ENCODE measurements around the gene FBXO42. TPM values are rescaled to one million over a fixed set of nuclear protein-coding genes. Genes with fewer than 3 reads are reported as not detected.
"Not testable (repeated sequence)": the region's sequence is repeated elsewhere in the genome, so short reads cannot be mapped to it uniquely, and the experiment has no call there.

Gene FBXO42
- polyA plus RNA-seq, 3 donors from 2014 or later = 12.2 to 26.2 (median 24.7) TPM

DNA sequence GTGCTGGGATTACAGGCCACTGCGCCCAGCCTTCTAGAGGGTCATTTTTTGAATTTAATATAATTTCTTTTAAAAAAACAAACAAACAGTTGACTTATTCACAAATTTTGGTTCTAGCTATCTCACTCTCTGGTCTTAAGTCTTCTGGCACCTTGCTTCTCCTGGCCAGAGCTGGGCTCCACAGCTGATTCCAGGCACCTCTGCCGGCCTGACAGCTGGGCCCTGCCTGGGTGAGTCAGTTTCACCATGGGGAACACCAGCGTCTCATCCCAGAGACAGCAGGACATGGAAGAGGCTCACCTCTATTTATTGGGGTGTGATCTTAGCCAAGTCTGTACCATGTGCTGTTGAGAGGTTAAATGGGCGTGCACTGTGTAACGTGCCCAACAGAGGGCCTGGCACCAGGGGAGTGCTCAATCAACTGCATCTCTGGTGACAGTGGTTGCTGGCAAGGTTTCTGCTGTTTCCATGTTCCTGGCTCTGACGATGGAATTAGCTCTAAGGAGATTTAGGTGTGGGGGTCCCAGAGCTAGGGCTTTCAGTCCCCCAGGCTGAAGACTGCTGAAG is 116.3 kb downstream of the FBXO42 start:
- Mint-ChIP-seq H3K4me3 (peak overlapping the region; percentile 88 to 93 (median 92)), H3K4me1 (peaks cover 21 to 29% of the 10 kb centered on the region in 2 donors), H3K27me3 (ENCODE audit: low read depth in 3 of 3) (peaks cover 10 to 17% (median 15%) of the 10 kb centered on the region in 3 donors), H3K9me3 (no peaks in the 10 kb centered on the region), H3K36me3 (no peaks in the 10 kb centered on the region), H3K27ac (peak overlapping the region; percentile 88 to 98 (median 96))
- DNase-seq = peak; percentile 19 to 31 (median 28)

DNA sequence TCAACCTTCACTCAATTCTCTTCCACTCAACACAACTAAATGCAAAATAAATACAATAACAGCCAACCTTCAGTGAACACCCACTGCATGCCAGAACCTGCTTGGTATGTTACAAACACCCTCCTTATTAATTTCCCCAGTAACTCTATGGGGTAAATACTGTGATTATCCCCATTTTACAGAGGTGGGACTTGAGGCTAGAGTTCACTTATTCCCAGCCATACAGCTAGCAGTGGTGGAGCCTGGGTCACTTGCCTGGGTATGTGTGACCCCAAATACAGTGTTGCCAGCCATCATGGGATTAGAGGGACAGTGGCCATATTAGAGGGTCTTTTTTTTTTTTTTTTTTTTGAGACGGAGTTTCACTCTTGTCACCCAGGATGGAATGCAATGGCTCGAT is 116.9 kb downstream of the FBXO42 start:
- Mint-ChIP-seq H3K9me3 (no peaks in the 10 kb centered on the region), H3K27me3 (ENCODE audit: low read depth in 3 of 3) (peaks cover 10 to 17% (median 15%) of the 10 kb centered on the region in 3 donors), H3K4me3 (peak overlapping the region in 4 of 5 donors; percentile 4 to 47 (median 24)), H3K4me1 (peaks cover 21 to 29% of the 10 kb centered on the region in 2 donors), H3K27ac (peak overlapping the region; percentile 19 to 76 (median 30)), H3K36me3 (no peaks in the 10 kb centered on the region)
- no peak for DNase-seq

DNA sequence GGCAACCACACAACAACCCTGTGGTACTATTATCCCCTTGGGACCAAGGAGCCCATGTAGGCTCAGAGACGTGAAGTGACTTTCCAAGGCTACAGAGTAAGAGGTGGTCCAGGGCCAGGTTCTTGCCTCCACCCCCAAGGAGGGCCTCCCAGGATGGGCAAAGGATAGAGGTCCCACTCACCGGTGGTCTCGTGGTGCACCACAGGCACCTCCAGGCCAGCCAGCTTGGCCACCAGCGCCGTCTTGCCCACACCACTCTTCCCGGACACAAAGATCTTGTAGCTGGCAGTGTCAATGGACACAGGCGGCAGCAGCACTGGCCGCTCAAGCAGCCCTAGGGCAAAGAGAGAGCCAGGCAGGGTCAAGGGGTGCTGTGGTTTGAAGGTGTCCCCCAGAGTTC is 118.8 kb downstream of the FBXO42 start:
- H3K4me3 Mint-ChIP-seq = no peak overlapping the region

DNA sequence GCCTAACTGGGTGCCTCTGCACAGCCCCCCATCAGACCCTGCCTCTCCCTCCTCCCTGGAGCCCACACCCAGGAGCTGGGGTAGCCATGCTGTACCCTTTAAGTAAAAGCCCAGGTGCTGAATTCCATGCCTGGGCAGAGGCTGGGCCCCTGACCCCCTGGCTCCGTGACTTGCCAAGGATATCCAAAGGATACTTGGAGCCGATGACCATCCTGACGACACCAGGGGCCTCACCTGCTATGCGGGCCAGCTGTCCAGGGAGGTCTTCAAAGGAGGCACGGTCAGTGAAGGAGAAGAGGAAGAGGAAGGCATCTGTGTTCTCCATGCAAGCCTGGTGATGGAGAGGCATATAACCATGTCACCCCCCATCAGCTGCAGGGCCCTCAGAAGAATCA is 120.0 kb downstream of the FBXO42 start:
- no peak for DNase-seq
- no peaks in the 10 kb centered on the region for H3K36me3 Mint-ChIP-seq
- H3K27me3 Mint-ChIP-seq (ENCODE audit: low read depth in 3 of 3) = peaks cover 9 to 21% (median 16%) of the 10 kb centered on the region in 3 donors
- no peak overlapping the region for H3K4me3 Mint-ChIP-seq
- no peak overlapping the region for H3K27ac Mint-ChIP-seq
- no peaks in the 10 kb centered on the region for H3K9me3 Mint-ChIP-seq
- peaks cover 22 to 34% of the 10 kb centered on the region in 2 donors for H3K4me1 Mint-ChIP-seq

More for the DNA sequence above, 118.8 kb downstream of the FBXO42 start:
- H3K36me3 Mint-ChIP-seq = no peaks in the 10 kb centered on the region
- no peak overlapping the region for H3K27ac Mint-ChIP-seq
- peaks cover 9 to 19% (median 14%) of the 10 kb centered on the region in 3 donors for H3K27me3 Mint-ChIP-seq (ENCODE audit: low read depth in 3 of 3)
- peaks cover 23 to 30% of the 10 kb centered on the region in 2 donors for H3K4me1 Mint-ChIP-seq
- DNase-seq = no peak
- H3K9me3 Mint-ChIP-seq = no peaks in the 10 kb centered on the region

DNA sequence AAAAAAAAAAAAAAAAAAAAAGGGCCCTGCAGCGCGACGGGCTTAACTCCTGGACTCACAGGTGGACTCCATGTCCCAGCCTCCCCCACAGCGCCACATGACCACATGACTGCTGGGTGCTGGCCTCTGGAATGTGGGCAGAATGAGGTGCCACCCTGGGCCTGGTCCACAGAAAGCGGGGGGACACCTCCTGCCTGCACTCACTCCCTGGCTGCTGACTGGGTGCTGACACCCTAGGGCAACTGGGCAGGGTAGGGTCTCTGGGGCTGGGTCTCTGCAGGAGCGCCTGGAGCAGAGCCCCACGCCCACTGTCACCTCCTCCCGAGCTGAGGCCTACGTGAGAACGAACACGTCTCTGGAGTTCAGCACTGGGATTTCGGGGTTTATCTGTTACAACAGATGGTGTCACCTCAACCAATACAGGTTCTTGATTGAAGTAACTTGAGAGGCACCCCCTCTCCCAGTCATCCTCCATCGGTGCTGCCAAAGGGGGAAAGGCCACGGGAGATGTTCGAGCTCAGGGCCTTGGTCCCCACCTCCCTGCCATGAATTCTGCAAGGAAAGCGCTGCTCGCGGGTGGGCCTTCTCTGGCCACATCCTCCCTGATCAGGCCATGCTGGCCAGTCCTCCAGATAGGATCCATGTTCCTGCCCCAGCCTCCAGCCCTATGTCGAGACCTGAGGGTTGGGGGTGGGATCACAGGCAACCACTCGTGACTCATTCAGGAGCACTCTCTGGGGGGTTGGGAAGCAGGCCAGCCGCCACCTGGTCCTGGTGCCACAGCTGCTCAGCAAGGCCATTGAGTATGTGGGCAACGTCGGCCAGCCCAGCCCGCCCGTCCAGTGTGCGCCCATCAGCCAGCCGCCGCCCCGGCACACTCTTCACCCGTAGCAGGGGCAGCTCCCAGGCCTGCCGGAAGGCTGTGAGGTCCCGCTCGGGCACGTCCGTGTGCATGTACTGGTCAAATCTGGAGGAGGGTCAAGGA is 120.7 kb downstream of the FBXO42 start:
- H3K9me3 Mint-ChIP-seq = no peaks in the 10 kb centered on the region
- H3K36me3 Mint-ChIP-seq = no peaks in the 10 kb centered on the region
- no peak for DNase-seq
- peaks cover 17 to 27% of the 10 kb centered on the region in 2 donors for H3K4me1 Mint-ChIP-seq
- H3K27me3 Mint-ChIP-seq (ENCODE audit: low read depth in 3 of 3) = peaks cover 8 to 19% (median 12%) of the 10 kb centered on the region in 3 donors
- no peak overlapping the region for H3K4me3 Mint-ChIP-seq
- H3K27ac Mint-ChIP-seq = no peak overlapping the region

DNA sequence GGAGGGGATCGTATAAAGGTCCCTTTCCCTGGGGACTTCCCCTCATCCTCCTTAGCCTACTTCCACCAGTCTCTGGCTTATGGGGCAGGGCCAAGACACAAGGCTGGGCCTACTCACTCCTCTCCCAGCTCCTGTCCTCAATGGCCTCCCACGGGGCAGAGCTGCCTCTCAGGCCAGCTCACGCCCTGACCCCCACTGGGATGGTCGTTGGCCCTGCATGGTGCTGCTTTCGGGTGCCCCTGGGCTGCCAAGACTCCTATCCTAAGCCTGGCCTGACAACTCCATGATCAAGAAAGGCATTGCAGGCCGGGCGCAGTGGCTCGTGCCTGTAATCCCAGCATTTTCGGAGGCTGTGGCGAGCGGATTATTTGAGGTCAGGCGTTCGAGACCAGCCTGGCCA is 121.5 kb downstream of the FBXO42 start:
- Mint-ChIP-seq H3K27me3 (ENCODE audit: low read depth in 3 of 3) (peaks cover 7 to 16% (median 10%) of the 10 kb centered on the region in 3 donors), H3K27ac (no peak overlapping the region), H3K4me1 (peaks cover 10 to 18% of the 10 kb centered on the region in 2 donors), H3K4me3 (no peak overlapping the region), H3K36me3 (no peaks in the 10 kb centered on the region), H3K9me3 (no peaks in the 10 kb centered on the region)
- no peak for DNase-seq

DNA sequence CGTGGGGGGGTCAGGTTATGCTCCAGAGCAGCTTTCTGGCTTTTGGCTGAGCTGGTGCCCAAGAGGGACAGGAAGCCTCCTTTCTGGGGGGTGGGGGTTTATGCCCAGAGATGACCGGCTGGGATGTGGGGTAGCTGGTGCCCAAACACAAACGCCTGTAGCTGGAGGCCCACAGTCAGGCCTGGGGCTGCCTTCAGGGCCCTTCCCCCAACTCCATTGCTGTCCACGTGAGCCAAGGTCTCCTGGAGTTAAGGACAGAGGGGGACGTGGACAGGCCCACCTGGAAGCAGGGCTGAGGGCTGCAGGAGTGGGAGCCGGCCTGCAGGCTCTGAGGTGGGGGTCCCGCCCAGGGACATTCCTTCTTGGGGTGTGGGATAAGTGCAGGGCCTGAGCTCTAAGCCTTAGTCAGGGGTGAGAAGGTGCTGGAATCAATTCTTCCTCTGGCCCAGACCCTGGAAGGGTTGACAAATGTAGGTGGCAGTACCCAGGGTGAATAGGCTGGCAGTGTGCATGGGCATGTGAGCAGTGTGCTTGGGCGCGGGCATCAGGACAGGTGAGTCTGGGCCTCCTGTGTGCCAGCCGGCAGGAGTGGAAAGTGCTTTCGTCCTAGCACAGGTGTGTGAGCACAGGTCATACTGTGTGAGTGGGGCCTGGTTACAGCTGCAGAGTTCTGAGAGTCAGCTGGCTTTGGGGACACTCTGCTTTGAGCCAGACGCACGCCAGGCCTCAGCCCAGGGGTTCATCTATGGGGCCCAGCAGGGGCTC is 122.1 kb downstream of the FBXO42 start:
- peaks cover 7 to 16% (median 10%) of the 10 kb centered on the region in 3 donors for H3K27me3 Mint-ChIP-seq (ENCODE audit: low read depth in 3 of 3)
- H3K36me3 Mint-ChIP-seq = no peaks in the 10 kb centered on the region
- H3K4me1 Mint-ChIP-seq = peaks cover 10 to 15% of the 10 kb centered on the region in 2 donors
- H3K4me3 Mint-ChIP-seq = no peak overlapping the region
- DNase-seq = no peak
- no peaks in the 10 kb centered on the region for H3K9me3 Mint-ChIP-seq
- no peak overlapping the region for H3K27ac Mint-ChIP-seq

DNA sequence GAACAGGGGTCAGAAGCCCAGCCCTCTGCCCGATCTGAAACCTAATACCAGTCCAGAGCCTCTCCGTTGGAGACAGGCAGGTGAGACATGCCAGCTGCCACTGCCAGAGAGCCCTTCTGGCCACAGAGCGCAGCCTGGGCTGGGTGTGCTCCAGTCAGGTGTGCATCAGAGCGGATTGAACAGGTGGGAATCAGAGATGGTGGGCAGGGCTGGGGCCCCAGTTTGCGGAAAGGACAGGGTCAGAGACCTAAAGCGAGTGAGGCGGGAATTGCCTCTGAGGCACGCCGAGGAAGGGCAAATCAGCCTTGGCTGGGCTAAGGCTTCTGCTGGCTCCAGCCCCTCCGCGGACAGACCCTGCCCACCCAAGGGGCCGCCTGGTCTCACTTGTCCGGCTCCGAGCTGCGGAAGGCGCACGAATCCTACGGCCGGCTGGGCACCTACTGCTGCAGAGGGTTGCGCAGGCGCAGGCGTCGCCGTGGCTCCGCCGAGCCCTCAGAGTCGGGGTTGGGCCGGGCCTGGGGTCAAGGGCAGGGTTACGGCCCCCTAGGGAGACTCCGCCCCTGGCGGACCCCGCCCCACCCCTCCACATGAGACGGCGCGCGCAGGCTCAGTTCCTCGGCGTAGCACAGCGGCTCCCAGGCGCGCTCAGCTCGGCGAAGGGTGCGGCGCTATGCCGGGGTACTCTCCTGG is 125.6 kb downstream of the FBXO42 start:
- H3K4me3 Mint-ChIP-seq = no peak overlapping the region
- no peak for DNase-seq
- H3K4me1 Mint-ChIP-seq = peaks cover 10 to 12% of the 10 kb centered on the region in 2 donors
- peaks cover 0 to 2% (median 0%) of the 10 kb centered on the region in 6 donors for H3K9me3 Mint-ChIP-seq
- H3K27me3 Mint-ChIP-seq (ENCODE audit: low read depth in 3 of 3) = peaks cover 13 to 16% (median 15%) of the 10 kb centered on the region in 3 donors
- H3K36me3 Mint-ChIP-seq = peaks cover 0 to 4% (median 0%) of the 10 kb centered on the region in 3 donors
- H3K27ac Mint-ChIP-seq = no peak overlapping the region

DNA sequence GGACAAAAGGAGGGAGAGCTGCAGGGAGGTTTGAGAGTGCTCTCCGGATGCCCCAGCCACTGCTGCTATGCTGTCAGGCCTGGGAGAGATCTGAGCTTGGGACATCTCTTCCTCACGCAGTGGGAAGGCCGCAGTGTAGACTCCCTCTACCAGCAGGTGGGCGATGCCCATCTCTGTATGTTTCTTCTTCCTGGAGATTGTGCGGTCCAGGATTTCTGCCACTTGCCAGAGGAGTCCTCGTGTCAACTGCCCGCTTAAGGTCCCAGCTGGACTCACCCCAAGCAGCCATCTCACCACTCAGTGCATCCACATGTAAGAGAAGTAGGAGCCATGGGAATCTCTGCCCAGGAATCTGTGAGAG is 126.2 kb downstream of the FBXO42 start:
- peaks cover 0 to 4% (median 0%) of the 10 kb centered on the region in 3 donors for H3K36me3 Mint-ChIP-seq
- H3K4me1 Mint-ChIP-seq = peaks cover 10 to 12% of the 10 kb centered on the region in 2 donors
- peaks cover 13 to 16% (median 15%) of the 10 kb centered on the region in 3 donors for H3K27me3 Mint-ChIP-seq (ENCODE audit: low read depth in 3 of 3)
- H3K4me3 Mint-ChIP-seq = peak overlapping the region in 1 of 5 donors; percentile 3
- peaks cover 0 to 2% (median 0%) of the 10 kb centered on the region in 6 donors for H3K9me3 Mint-ChIP-seq
- DNase-seq = no peak
- H3K27ac Mint-ChIP-seq = no peak overlapping the region

DNA sequence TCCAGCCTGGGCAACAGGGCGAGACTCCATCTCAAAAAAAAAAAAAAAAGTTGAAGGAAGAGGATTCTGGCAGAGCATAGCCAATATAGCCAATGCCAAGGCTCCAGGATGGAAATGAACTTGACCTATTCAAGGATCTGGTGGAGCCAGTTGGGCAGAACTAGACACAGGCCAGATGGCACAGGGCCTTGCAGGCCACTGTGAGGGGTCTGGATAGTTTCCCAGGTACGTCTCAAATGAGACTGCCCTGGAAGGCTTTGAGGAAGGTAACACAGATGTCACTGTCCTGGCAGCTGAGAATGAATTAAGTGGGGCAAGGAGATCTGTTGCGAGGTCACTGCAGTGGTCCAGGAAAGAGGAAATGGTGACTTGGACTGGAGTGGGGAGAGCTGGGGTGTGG is 127.8 kb downstream of the FBXO42 start:
- Mint-ChIP-seq H3K4me3 (no peak overlapping the region), H3K36me3 (peaks cover 0 to 4% (median 0%) of the 10 kb centered on the region in 3 donors), H3K4me1 (peaks cover 12% of the 10 kb centered on the region in 2 donors), H3K9me3 (peaks cover 0 to 2% (median 0%) of the 10 kb centered on the region in 6 donors), H3K27ac (no peak overlapping the region), H3K27me3 (ENCODE audit: low read depth in 3 of 3) (peaks cover 13 to 16% (median 15%) of the 10 kb centered on the region in 3 donors)
- DNase-seq = no peak

DNA sequence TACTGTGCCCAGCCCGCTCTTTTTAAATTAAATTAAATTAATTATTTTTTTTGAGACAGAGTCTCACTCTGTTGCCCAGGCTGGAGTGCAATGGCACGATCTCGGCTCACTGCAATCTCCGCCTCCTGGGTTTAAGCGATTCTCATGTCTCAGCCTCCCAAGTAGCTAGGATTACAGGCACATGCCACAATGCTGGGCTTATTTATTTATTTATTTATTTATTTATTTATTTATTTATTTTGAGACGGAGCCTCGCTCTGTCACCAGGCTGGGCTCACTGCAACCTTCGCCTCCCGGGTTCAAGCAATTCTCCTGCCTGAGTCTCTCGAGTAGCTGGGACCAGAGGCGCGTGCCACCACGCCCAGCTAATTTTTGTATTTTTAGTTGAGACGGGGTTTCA is 129.6 kb downstream of the FBXO42 start:
- H3K27me3 Mint-ChIP-seq (ENCODE audit: low read depth in 3 of 3) = peaks cover 8 to 11% (median 9%) of the 10 kb centered on the region in 3 donors
- not testable (repeated sequence) for H3K36me3 Mint-ChIP-seq, H3K4me1 Mint-ChIP-seq, H3K9me3 Mint-ChIP-seq, H3K27ac Mint-ChIP-seq, H3K4me3 Mint-ChIP-seq, DNase-seq

DNA sequence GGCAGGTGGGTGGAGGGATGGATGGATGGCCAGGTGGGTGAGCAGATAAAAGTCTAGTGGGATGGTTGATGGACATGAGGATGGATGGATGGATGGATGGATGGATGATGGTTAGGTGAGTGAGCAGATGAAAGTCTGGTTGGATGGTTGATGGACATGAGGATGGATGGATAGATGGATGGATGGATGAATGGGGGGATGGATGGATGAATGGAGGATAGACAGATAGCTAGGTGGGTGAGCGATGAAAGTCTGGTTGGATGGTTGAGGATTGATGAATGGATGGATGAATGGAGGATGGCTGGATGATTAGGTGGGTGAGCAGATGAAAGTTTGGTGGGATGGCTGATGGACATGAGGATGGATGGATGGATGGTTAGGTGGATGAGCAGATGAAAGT is 130.8 kb downstream of the FBXO42 start:
- Mint-ChIP-seq H3K4me1 (peaks cover 7 to 18% of the 10 kb centered on the region in 2 donors), H3K27me3 (ENCODE audit: low read depth in 3 of 3) (peaks cover 1 to 9% (median 6%) of the 10 kb centered on the region in 3 donors), H3K27ac (no peak overlapping the region), H3K4me3 (no peak overlapping the region), H3K9me3 (peaks cover 0 to 2% (median 0%) of the 10 kb centered on the region in 6 donors), H3K36me3 (peaks cover 0 to 4% (median 0%) of the 10 kb centered on the region in 3 donors)
- DNase-seq = no peak

DNA sequence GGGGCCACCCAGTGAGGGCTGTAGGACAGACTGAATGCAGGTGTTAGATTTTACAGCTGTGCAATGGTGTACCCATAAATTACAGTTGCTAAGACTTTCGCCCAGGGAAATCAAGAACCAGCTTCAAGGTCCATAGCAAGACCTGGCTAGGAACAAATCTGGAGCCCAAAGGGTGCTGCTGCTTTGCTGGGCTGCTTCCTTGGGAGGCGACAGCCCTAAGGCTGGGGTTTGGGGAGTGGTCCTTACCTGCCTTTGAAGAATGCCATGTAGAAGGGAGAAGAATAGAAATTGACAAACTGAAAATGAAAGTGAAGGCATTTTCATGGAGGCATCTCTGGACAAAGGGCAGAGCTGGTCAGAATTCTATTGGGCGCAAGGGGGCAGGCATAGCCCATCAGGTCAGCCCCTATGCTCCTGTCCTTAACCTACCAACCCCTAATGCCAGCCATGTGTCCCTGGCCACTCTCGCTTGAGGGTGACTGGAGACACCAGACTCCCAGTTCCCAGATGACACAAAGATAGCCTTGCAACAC is 132.2 kb downstream of the FBXO42 start:
- Mint-ChIP-seq H3K4me1 (peaks cover 17 to 27% of the 10 kb centered on the region in 2 donors), H3K4me3 (no peak overlapping the region), H3K27ac (peak overlapping the region in 1 of 6 donors; percentile 35), H3K9me3 (peaks cover 0 to 2% (median 0%) of the 10 kb centered on the region in 6 donors), H3K36me3 (peaks cover 0 to 4% (median 0%) of the 10 kb centered on the region in 3 donors), H3K27me3 (ENCODE audit: low read depth in 3 of 3) (peaks cover 0 to 6% (median 5%) of the 10 kb centered on the region in 3 donors)
- DNase-seq = no peak
